Endothelial cell (in vitro differentiated cells): ENCODE results near the gene HCRTR2. TPM values are rescaled to one million over a fixed set of nuclear protein-coding genes. Genes with fewer than 3 reads are reported as not detected.
A peak's percentile ranks its signal among the peaks of the same experiment; 100 is the strongest.

Experiments used
- DNase-seq: peaks from one replicate; pipeline ENCODE4 v3.0.0; 2021; ENCODE audit warnings: low spot score
- H3K27ac Mint-ChIP-seq: one replicate; pipeline ENCODE4 v1.8.0; 2021; ENCODE audit warnings: mixed read lengths, inconsistent platforms; ENCODE audit not compliant: unreplicated experiment
- H3K27me3 Mint-ChIP-seq: one replicate; pipeline ENCODE4 v1.8.0; 2021; ENCODE audit warnings: mild to moderate bottlenecking, moderate library complexity, mixed read lengths, inconsistent platforms; ENCODE audit not compliant: unreplicated experiment
- H3K36me3 Mint-ChIP-seq: one replicate; pipeline ENCODE4 v1.8.0; 2021; ENCODE audit warnings: mild to moderate bottlenecking, low read depth, mixed read lengths, inconsistent platforms; ENCODE audit not compliant: unreplicated experiment
- H3K4me1 Mint-ChIP-seq: one replicate; pipeline ENCODE4 v1.8.0; 2021; ENCODE audit warnings: mild to moderate bottlenecking, mixed read lengths, inconsistent platforms; ENCODE audit not compliant: unreplicated experiment
- H3K4me3 Mint-ChIP-seq: one replicate; pipeline ENCODE4 v1.8.0; 2021; ENCODE audit warnings: mild to moderate bottlenecking, mixed read lengths, inconsistent platforms; ENCODE audit not compliant: unreplicated experiment
- H3K9me3 Mint-ChIP-seq: one replicate; pipeline ENCODE4 v1.8.0; 2021; ENCODE audit warnings: mixed read lengths, inconsistent platforms; ENCODE audit not compliant: unreplicated experiment
- total RNA-seq: library from RNA; stranded (reverse); fragmentation: NEBNext Ultra II Directional; extraction: Animal tissue kit (Norgen Biotek cat#: 25700); gene quantifications from one replicate; pipeline ENCODE4 v1.2.1, GENCODE V29; 2021; ENCODE audit not compliant: unreplicated experiment
- TF ChIP-seq, protein P1 (sequence below): fragments of 200-600 bp; sonication (generic); IDR thresholded peaks from one replicate; pipeline ENCODE4 v1.5.0; 2021; ENCODE audit warnings: antibody characterized with exemption; ENCODE audit not compliant: unreplicated experiment

Gene HCRTR2
- total RNA-seq, 1 donor from 2014 or later, result not detected

DNA sequence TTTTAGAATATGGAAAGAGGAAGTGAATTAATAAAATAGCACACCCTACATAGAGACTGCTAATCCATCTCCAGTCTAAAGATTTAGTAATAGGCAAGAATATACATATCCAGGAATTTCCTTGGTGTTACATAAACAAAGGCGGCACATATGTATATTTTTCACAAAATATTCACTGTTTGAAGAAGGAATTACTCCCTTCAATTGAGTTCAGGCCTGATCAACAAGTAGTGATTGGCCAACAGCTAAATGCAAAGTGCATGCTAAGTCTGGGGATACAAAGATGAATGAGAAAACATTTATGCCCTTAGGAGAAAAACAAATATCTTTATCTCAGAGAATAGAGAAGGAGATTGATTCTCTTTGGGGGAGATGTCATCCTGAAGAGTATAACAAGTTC lies 6.5 kb upstream of the HCRTR2 start:
- no peak for DNase-seq
- no peaks in the 10 kb centered on the region for H3K36me3 Mint-ChIP-seq
- no peaks in the 10 kb centered on the region for H3K9me3 Mint-ChIP-seq
- no peaks in the 10 kb centered on the region for H3K4me1 Mint-ChIP-seq
- no peak overlapping the region for H3K4me3 Mint-ChIP-seq
- TF ChIP-seq, protein P1, sequence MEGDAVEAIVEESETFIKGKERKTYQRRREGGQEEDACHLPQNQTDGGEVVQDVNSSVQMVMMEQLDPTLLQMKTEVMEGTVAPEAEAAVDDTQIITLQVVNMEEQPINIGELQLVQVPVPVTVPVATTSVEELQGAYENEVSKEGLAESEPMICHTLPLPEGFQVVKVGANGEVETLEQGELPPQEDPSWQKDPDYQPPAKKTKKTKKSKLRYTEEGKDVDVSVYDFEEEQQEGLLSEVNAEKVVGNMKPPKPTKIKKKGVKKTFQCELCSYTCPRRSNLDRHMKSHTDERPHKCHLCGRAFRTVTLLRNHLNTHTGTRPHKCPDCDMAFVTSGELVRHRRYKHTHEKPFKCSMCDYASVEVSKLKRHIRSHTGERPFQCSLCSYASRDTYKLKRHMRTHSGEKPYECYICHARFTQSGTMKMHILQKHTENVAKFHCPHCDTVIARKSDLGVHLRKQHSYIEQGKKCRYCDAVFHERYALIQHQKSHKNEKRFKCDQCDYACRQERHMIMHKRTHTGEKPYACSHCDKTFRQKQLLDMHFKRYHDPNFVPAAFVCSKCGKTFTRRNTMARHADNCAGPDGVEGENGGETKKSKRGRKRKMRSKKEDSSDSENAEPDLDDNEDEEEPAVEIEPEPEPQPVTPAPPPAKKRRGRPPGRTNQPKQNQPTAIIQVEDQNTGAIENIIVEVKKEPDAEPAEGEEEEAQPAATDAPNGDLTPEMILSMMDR, result no peak
- H3K27ac Mint-ChIP-seq, result no peak overlapping the region
- H3K27me3 Mint-ChIP-seq, result no peaks in the 10 kb centered on the region

DNA sequence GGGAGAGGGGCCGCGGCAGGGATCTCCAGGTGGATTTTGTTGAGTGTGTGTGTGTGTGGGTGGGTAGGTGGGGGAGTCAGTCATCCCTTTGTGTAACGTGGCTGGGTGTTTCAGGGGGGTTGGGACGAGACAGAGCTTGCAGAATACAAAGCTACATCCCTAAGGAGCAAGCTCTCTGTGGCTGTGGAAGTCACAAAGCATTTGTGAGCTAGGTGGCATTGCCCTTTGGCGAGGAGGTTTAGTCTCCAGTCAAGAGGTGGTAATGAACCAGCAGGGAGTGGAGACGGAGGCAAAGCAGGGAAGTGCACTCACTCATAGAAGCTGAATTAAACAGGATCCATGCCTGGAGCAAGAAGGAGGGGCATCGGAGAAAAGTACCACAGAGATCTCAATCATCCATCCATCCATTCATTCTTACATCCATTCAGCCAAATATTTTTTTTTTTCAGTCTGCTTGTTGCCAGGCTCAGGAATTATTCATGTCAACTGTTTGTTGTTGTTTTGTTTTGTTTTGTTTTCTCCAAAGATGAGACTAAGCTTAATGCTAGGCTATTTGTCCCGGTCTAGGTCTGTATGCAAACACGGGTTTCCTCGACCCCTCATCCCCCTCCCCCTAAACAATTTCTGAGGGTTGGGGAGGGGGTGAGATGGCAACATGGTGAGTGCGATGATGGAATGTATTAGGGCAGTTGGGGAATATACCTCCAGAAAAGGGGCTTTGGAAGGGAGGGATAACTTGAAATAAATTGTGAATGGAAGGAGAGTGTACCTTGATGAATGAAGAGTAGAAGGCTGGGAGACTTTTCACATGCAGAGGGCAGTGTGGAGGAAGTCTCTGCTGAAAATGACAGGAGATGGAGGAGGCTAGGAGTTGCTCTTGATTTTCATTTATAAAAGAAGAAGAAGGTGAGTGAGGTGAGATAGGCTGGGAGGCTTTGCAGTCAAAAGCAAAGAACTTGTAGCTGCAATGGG lies 1.0 kb downstream of the HCRTR2 start:
- no peaks in the 10 kb centered on the region for H3K36me3 Mint-ChIP-seq
- no peaks in the 10 kb centered on the region for H3K9me3 Mint-ChIP-seq
- peaks cover 7% of the 10 kb centered on the region for H3K27me3 Mint-ChIP-seq
- no peak for DNase-seq
- H3K27ac Mint-ChIP-seq, result no peak overlapping the region
- TF ChIP-seq, protein P1, result no peak
- peak overlapping the region; percentile 5 for H3K4me3 Mint-ChIP-seq
- peaks cover 8% of the 10 kb centered on the region for H3K4me1 Mint-ChIP-seq

DNA sequence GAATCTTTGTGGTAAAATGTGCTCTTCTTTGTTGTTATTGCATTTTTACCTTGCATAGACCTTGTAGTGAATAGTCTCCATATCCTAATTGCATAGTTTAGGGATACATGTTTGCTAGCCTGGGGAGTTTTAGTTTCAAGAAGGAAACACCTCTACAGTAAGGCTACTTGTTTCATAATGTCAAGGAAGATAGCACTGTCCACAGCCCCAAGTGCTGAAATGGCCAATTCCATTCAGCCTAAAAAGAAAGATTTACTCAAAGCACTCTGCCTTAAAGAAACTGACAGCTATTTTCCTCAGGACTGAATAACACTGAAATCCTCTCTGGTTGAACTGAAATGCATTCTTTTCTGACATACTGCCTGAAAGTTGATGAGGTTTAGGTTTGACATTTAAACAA lies 2.6 kb downstream of the HCRTR2 start:
- H3K4me1 Mint-ChIP-seq, result peaks cover 8% of the 10 kb centered on the region
- H3K27ac Mint-ChIP-seq, result no peak overlapping the region
- no peaks in the 10 kb centered on the region for H3K9me3 Mint-ChIP-seq
- H3K4me3 Mint-ChIP-seq, result no peak overlapping the region
- DNase-seq, result no peak
- TF ChIP-seq, protein P1, result no peak
- peaks cover 7% of the 10 kb centered on the region for H3K27me3 Mint-ChIP-seq
- H3K36me3 Mint-ChIP-seq, result no peaks in the 10 kb centered on the region

DNA sequence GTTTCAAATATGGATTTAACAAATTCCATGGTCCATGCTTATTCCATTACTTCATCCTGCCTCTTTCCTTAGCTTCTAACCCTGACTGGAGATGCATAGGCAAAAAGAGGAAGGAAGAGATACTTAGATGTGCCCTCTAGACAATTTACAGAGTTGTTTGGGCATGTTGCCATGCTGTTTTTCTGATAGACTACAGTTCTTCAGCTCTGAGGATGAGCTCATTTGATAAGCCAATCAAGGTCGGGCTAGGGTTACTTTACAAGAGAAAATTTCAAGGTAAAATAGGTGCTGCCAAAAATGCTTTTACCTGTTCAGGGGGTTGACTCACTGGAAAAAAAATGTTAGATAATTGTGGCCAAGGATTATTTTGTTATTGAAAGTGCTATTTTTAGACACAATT lies 5.9 kb downstream of the HCRTR2 start:
- Mint-ChIP-seq H3K27me3 (peaks cover 3% of the 10 kb centered on the region), H3K4me1 (peaks cover 5% of the 10 kb centered on the region), H3K4me3 (no peak overlapping the region), H3K36me3 (no peaks in the 10 kb centered on the region), H3K9me3 (no peaks in the 10 kb centered on the region), H3K27ac (no peak overlapping the region)
- TF ChIP-seq, protein P1, result no peak
- DNase-seq, result no peak

DNA sequence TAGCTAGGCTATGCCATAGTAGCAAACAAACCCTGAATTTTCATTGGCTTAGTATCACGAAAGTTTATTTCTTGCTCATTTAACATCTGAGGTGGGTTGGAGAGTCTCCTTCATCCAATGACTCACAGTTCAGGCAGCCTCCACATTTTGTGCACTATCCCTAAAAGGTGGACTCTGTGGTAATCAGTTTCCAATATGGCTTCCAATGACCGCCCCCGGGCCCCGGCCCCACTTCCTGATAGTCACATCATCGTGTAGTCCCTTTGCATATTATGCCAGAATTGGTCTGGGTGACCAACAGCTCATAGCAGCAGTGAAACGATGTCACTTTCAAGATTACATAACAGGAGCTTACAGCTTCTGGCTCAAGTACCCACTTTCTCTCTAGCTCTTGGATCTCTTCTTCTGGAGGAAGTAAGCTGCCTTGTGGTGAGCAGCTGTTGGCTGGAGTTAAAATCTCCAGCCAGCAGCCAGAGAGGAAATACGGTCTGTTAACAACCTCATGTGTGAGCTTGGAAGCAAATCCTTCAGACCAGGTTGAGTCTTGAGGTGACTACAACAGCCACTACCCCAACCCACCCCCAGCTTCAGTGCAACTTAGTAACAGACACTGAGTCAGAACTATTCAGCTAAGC lies 7.8 kb downstream of the HCRTR2 start:
- TF ChIP-seq, protein P1, result no peak
- H3K4me1 Mint-ChIP-seq, result no peaks in the 10 kb centered on the region
- no peak overlapping the region for H3K27ac Mint-ChIP-seq
- no peaks in the 10 kb centered on the region for H3K9me3 Mint-ChIP-seq
- no peaks in the 10 kb centered on the region for H3K36me3 Mint-ChIP-seq
- H3K4me3 Mint-ChIP-seq, result no peak overlapping the region
- H3K27me3 Mint-ChIP-seq, result no peaks in the 10 kb centered on the region
- DNase-seq, result no peak
